Measurements from ENCODE around the gene PRDM15. TPM values are rescaled to one million over a fixed set of nuclear protein-coding genes. Genes with fewer than 3 reads are reported as not detected.
A peak's percentile ranks its signal among the peaks of the same experiment; 100 is the strongest.

Gene PRDM15
- total and polyA plus RNA-seq, 7 experiments from 2014 or later, result 1.3 to 20.1 (median 15.1) TPM

DNA sequence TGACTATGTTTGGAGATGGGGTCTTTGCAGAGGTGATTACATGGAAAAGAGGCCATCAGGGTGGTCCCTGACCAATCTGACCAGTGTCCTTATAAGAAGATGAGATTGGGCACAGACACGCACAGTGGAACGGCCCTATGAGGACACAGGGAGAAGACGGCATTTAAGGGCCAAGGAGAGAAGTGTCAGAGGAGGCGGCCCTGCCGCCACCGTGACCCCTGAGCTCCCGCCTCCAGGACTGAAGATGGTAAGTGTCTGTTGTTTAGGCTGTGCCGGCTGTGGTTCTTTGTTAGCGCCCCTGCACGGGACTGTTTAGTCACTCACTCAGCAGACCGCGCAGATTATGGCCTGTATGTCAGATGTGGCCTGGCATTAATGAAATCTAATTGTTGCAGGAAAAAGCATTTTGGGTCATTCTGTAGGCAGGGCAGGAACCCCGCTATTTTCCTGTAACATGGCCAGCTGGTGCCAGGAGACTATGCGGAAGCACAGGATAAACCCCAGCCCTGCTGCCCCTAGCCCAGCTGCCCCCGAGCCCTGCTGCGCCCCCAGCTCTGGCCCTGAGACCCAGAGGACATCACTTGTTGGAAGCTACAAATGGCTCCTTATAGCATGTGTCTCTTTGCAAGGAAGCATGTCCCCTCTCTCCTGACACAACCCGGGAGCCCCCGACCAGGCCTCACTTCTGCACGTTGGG is 58.6 kb downstream of the PRDM15 start:
- Histone ChIP-seq H3K27ac (ENCODE audit: low read depth, low read length) (no peak overlapping the region), H3K9me3 (ENCODE audit: control insufficient read depth in 2 of 3, low read length in 3 of 3) (no peaks in the 10 kb centered on the region), H3K4me1 (ENCODE audit: control insufficient read depth in 2 of 2, insufficient read depth in 2 of 2, low read length in 2 of 2) (no peaks in the 10 kb centered on the region), H3K27me3 (ENCODE audit: control insufficient read depth in 2 of 2, insufficient read depth in 2 of 2, low read length in 2 of 2) (no peaks in the 10 kb centered on the region), H3K4me3 (ENCODE audit: low read length) (no peak overlapping the region), H3K36me3 (ENCODE audit: control insufficient read depth in 2 of 3, insufficient read depth in 3 of 3, low read length in 3 of 3) (peaks cover 0 to 44% (median 0%) of the 10 kb centered on the region in 3 experiments)
- Mint-ChIP-seq H3K9me3 (no peaks in the 10 kb centered on the region), H3K27ac (no peak overlapping the region), H3K27me3 (no peaks in the 10 kb centered on the region), H3K4me1 (peaks cover 0 to 11% (median 10%) of the 10 kb centered on the region in 7 donors), H3K36me3 (peaks cover 0 to 33% (median 5%) of the 10 kb centered on the region in 5 donors), H3K4me3 (no peak overlapping the region)
- intact Hi-C loops (cut with micrococcal nuclease), result no loop called here
- CTCF ChIA-PET, result no interaction called here
- DNase-seq (no peak), ATAC-seq (no peak)
- POLR2A ChIA-PET, result no interaction called here

DNA sequence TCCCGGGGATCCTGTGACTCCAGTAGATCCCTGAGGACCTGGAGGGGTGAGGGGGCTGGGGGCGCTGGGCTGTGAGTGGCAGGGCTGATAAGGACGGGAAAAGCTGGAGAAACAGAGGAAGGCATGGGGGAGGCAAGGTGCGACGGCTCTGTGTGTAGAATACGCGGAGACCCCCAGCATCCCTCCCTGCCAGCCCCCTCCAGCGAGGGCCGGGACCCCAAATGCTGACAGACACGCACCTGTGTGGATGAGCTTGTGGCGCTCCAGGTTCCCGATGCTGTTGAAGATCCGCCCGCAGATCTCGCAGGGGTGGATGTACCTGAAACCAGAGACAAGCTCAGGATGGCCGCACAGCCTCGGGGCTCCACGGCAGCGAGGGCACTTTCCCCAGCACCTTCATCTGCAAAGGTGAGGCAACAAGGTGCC is 59.3 kb downstream of the PRDM15 start:
- no peaks in the 10 kb centered on the region for H3K27me3 Mint-ChIP-seq
- ATAC-seq, result no peak
- Histone ChIP-seq H3K27me3 (ENCODE audit: control insufficient read depth in 2 of 2, insufficient read depth in 2 of 2, low read length in 2 of 2) (no peaks in the 10 kb centered on the region), H3K36me3 (ENCODE audit: control insufficient read depth in 2 of 3, insufficient read depth in 3 of 3, low read length in 3 of 3) (peaks cover 0 to 44% (median 4%) of the 10 kb centered on the region in 3 experiments), H3K4me3 (ENCODE audit: low read length) (no peak overlapping the region), H3K4me1 (ENCODE audit: control insufficient read depth in 2 of 2, insufficient read depth in 2 of 2, low read length in 2 of 2) (no peaks in the 10 kb centered on the region), H3K9me3 (ENCODE audit: control insufficient read depth in 2 of 3, low read length in 3 of 3) (no peaks in the 10 kb centered on the region), H3K27ac (ENCODE audit: low read depth, low read length) (no peak overlapping the region)
- CTCF ChIA-PET, result no interaction called here
- no peak for DNase-seq
- H3K9me3 Mint-ChIP-seq, result no peaks in the 10 kb centered on the region
- peaks cover 0 to 37% (median 8%) of the 10 kb centered on the region in 5 donors for H3K36me3 Mint-ChIP-seq
- H3K4me1 Mint-ChIP-seq, result peaks cover 0 to 11% (median 10%) of the 10 kb centered on the region in 7 donors
- no peak overlapping the region for H3K4me3 Mint-ChIP-seq
- POLR2A ChIA-PET, result no interaction called here
- no peak overlapping the region for H3K27ac Mint-ChIP-seq
- intact Hi-C loops (cut with micrococcal nuclease), result no loop called here

DNA sequence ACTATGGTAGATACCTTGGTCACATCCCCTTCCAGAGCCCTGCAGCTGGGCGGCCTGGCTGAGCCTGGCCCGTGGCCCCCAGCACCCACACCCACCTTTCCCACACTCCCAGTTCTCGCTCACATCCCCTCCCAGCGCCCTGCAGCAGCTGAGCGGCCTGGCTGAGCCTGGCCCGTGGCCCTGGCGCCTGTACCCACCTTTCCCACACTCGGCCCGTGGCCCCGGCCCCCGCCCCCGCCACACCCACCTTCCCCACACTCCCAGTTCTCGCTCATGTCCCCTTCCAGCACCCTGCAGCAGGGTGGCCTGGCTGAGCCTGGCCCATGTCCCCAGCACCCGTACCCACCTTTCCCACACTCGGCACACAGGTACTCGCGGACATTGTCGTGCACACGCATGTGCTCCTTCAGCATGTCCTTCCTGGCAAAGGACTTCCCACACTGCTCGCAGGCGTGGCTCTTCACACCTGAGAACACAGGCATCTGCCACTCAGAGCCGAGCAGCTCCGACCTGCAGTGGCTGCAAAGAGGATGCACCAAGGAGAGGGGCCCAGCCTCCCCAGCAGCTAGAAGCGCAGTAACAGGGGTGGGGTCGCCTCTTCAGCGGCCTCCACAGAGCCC is 59.8 kb downstream of the PRDM15 start:
- no peaks in the 10 kb centered on the region for H3K9me3 Mint-ChIP-seq
- no peaks in the 10 kb centered on the region for H3K9me3 ChIP-seq (ENCODE audit: control insufficient read depth in 2 of 3, low read length in 3 of 3)
- no peak overlapping the region for H3K4me3 ChIP-seq (ENCODE audit: low read length)
- H3K4me1 Mint-ChIP-seq, result peaks cover 0 to 11% (median 10%) of the 10 kb centered on the region in 7 donors
- H3K27ac ChIP-seq (ENCODE audit: low read depth, low read length), result no peak overlapping the region
- DNase-seq (no peak), ATAC-seq (no peak)
- H3K36me3 Mint-ChIP-seq, result peaks cover 0 to 37% (median 11%) of the 10 kb centered on the region in 5 donors
- CTCF ChIA-PET, result no interaction called here
- no peaks in the 10 kb centered on the region for H3K27me3 Mint-ChIP-seq
- H3K27ac Mint-ChIP-seq, result no peak overlapping the region
- intact Hi-C loops (cut with micrococcal nuclease), result no loop called here
- H3K4me1 ChIP-seq (ENCODE audit: control insufficient read depth in 2 of 2, insufficient read depth in 2 of 2, low read length in 2 of 2), result no peaks in the 10 kb centered on the region
- no peak overlapping the region for H3K4me3 Mint-ChIP-seq
- H3K36me3 ChIP-seq (ENCODE audit: control insufficient read depth in 2 of 3, insufficient read depth in 3 of 3, low read length in 3 of 3), result peaks cover 0 to 42% (median 4%) of the 10 kb centered on the region in 3 experiments
- POLR2A ChIA-PET, result no interaction called here
- no peaks in the 10 kb centered on the region for H3K27me3 ChIP-seq (ENCODE audit: control insufficient read depth in 2 of 2, insufficient read depth in 2 of 2, low read length in 2 of 2)

DNA sequence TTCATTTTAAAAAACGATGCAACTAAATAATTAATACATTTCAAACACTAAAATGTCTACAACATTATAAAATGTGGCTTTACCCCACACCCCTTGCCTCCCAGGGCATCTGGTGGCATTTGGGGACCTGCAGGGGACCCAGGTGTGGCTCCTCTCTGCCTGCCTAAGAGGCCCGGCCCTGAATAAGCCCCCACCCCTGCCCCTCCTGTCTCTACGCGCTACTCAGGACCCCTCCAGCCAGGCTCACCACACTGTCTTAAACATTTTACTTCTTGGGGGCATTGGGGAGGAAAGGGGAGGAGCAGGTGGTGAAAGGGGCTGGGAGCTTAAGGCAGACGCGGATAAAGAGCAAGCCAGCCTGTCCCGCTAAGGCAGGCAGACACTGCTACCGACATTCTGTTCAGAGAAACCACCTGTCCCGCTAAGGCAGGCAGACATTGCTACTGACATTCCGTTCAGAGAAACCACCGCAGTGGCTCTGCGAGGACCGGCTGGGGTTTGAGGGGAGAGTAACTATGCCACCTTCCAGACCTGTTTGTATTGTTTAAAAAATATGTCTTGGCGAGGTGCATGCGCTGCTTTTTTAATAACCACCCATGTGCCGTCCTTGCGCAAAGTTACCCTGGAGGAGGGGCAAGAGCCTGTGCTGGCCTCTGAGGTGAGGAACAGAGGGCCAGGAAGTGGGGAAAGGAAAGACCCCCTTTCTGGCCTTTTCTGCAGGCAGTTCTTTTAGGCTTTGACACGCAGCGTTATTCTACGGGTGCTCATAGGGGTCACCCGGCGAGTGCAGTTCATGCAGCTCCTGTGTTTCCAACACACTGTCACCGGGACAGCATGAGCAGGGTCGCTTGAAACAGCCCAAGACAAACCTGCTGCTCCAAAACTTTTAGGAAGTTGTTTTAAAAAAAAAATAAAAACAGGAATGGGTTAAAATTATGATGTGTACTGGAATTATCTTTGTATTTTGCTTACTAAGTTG is 61.0 kb downstream of the PRDM15 start:
- H3K4me3 Mint-ChIP-seq, result no peak overlapping the region
- ATAC-seq (no peak), DNase-seq (no peak)
- intact Hi-C loops (cut with micrococcal nuclease), result loop anchor here (2.0 kb wide), 4 partner anchors 79 to 291 kb away; no protein-coding TSS in a partner anchor
- H3K27me3 Mint-ChIP-seq, result no peaks in the 10 kb centered on the region
- Histone ChIP-seq H3K4me3 (ENCODE audit: low read length) (no peak overlapping the region), H3K27ac (ENCODE audit: low read depth, low read length) (no peak overlapping the region), H3K36me3 (ENCODE audit: control insufficient read depth in 2 of 3, insufficient read depth in 3 of 3, low read length in 3 of 3) (peaks cover 0 to 47% (median 4%) of the 10 kb centered on the region in 3 experiments), H3K4me1 (ENCODE audit: control insufficient read depth in 2 of 2, insufficient read depth in 2 of 2, low read length in 2 of 2) (no peaks in the 10 kb centered on the region), H3K27me3 (ENCODE audit: control insufficient read depth in 2 of 2, insufficient read depth in 2 of 2, low read length in 2 of 2) (no peaks in the 10 kb centered on the region), H3K9me3 (ENCODE audit: control insufficient read depth in 2 of 3, low read length in 3 of 3) (no peaks in the 10 kb centered on the region)
- H3K36me3 Mint-ChIP-seq, result peaks cover 0 to 29% (median 11%) of the 10 kb centered on the region in 5 donors
- H3K4me1 Mint-ChIP-seq, result peaks cover 0 to 11% (median 10%) of the 10 kb centered on the region in 7 donors
- no peaks in the 10 kb centered on the region for H3K9me3 Mint-ChIP-seq
- ChIA-PET POLR2A (no interaction called here), CTCF (interaction anchor here (0.5 to 3.4 kb wide), 4 partner anchors 59 to 534 kb away, joined by 3 to 58 read pairs (median 8); no protein-coding TSS in a partner anchor)
- H3K27ac Mint-ChIP-seq, result peak overlapping the region in 1 of 9 donors; percentile 16

DNA sequence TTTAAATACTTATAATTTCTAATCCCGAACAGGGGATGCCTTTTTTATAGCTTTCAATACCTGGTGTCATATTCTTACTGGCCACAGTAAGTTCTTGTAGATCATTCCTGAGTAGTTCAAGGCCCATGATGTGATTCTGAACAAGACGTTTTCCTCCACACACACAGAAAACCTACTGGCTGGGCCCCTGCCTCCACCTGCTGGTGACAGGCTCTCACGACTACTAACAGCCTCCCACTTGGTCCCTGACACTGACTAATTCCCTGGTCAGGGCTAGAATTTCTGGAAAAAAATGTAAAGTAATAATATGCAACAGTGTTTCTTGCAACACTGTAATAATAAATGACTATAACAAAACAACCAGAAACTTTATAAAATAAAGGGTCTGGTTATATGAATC is 61.9 kb downstream of the PRDM15 start:
- DNase-seq, result peak in 6 of 9 donors; percentile 18 to 41 (median 26)
- POLR2A ChIA-PET, result interaction anchor here (1.4 kb wide), 1 partner anchor 291 kb away, joined by 4 read pairs; no protein-coding TSS in a partner anchor
- H3K27me3 Mint-ChIP-seq, result no peaks in the 10 kb centered on the region

More for the DNA sequence above, 61.9 kb downstream of the PRDM15 start:
- Histone ChIP-seq H3K9me3 (ENCODE audit: control insufficient read depth in 2 of 3, low read length in 3 of 3) (no peaks in the 10 kb centered on the region), H3K27ac (ENCODE audit: low read depth, low read length) (no peak overlapping the region), H3K4me3 (ENCODE audit: low read length) (no peak overlapping the region), H3K36me3 (ENCODE audit: control insufficient read depth in 2 of 3, insufficient read depth in 3 of 3, low read length in 3 of 3) (peaks cover 0 to 55% (median 4%) of the 10 kb centered on the region in 3 experiments), H3K4me1 (ENCODE audit: control insufficient read depth in 2 of 2, insufficient read depth in 2 of 2, low read length in 2 of 2) (no peaks in the 10 kb centered on the region), H3K27me3 (ENCODE audit: control insufficient read depth in 2 of 2, insufficient read depth in 2 of 2, low read length in 2 of 2) (no peaks in the 10 kb centered on the region)
- peak overlapping the region in 7 of 9 donors; percentile 1 to 76 (median 35) for H3K27ac Mint-ChIP-seq
- H3K36me3 Mint-ChIP-seq, result peaks cover 0 to 31% (median 12%) of the 10 kb centered on the region in 5 donors
- CTCF ChIA-PET, result interaction anchor here (0.6 to 3.4 kb wide), 11 partner anchors 8 to 534 kb away, joined by 3 to 58 read pairs (median 5); no protein-coding TSS in a partner anchor
- peaks cover 0 to 11% (median 10%) of the 10 kb centered on the region in 7 donors for H3K4me1 Mint-ChIP-seq
- ATAC-seq, result peak; percentile 60
- intact Hi-C loops (cut with micrococcal nuclease), result loop anchor here (2.0 kb wide), 4 partner anchors 80 to 292 kb away; no protein-coding TSS in a partner anchor
- no peaks in the 10 kb centered on the region for H3K9me3 Mint-ChIP-seq
- no peak overlapping the region for H3K4me3 Mint-ChIP-seq
